GM12801 (cell line): ENCODE data around the gene XRCC1.

Source experiments
- CTCF ChIP-seq: IDR thresholded peaks from one replicate; pipeline ENCODE4 v1.5.1; 2011; ENCODE audit warnings: control low read depth; ENCODE audit not compliant: insufficient read length; ENCODE audit errors: extremely low read depth

Gene XRCC1

GRCh38 chr19:43554317-43554895 lies 20.9 kb downstream of the XRCC1 start:
- no peak for TF ChIP-seq CTCF

DNA sequence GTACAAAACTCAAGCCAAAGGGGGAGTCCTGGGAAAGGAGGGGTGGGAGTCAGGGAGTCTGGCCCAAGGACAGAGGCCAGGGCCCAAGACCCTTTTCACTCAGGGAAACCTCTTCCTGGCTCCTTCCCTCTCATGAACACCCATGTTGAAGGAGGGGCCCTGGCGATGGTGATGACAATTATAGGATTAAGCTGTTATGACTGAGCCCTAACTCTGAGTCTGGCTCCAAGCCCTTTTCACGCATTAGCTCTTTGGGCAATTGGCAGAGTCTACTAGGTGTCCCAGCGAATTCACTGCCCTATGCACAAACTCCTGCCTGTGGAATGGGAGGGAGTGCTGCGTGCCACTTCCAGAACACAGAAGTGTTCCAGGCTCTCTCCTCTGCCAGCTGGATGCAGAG lies 21.7 kb downstream of the XRCC1 start:
- TF ChIP-seq CTCF: no peak

DNA sequence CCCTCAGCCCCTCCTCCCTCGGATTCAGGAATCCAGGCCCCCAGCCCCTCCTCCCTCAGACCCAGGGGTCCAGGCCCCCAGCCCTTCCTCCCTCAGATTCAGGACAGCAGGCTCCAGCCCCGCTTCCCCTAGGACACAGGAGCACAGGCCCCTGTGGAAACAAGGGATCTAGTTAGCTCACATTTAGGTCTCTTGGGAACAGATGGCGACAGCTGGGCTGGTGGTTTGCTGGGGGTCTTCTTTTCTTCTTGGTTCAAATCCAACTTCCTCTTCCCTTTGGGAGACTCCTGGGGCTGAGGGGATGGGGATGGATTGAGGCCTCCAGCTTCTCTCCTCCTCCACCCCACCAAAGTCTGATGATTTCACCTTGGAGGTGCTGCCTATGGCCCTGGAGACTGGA lies 22.7 kb downstream of the XRCC1 start:
- no peak for TF ChIP-seq CTCF

DNA sequence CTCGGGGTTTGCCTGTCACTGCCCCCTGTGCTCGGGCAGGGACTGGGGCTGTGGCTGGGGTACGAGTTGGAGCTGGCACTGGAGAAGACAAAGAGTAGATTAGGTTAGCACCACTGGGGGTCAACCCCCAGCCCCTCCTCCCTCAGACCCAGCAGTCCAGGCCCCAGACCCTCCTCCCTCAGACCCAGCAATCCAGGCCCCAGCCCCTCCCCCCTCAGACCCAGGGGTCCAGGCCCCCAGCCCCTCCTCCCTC lies 23.2 kb downstream of the XRCC1 start:
- no peak for TF ChIP-seq CTCF

- no peak for TF ChIP-seq CTCF
These were observed 23.7 kb downstream of the XRCC1 start for GRCh38 chr19:43551399-43552197.

DNA sequence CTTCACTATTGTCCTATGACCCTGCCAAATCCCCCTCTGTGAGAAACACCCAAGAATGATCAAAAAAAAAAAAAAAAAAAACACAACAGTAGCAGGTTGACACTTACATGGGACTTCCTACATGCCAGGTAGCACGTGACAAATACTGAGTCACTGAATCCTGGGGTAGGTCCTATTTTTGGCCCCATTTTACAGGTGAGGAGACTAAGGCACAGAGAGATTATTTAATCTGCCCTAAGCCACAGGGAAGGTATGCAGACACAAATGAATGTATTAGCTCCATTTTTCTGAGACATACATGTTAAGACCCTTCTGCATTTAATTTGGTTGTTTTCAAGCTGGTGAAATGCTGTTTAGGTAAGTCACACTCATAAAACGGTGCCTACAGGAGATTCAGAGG lies 26.6 kb downstream of the XRCC1 start:
- no peak for TF ChIP-seq CTCF

GRCh38 chr19:43546581-43546980 lies 28.7 kb downstream of the XRCC1 start:
- TF ChIP-seq CTCF: no peak
